Brain microvascular endothelial cell (primary cell): ENCODE measurements around the gene DAZ1.
"Not testable (repeated sequence)": the region's sequence is repeated elsewhere in the genome, so short reads cannot be mapped to it uniquely, and the experiment has no call there.

Experiments
- DNase-seq: peaks from one replicate; pipeline ENCODE4 v3.0.0-alpha.2; 2020
- H3K27ac ChIP-seq: fragments of 250-450 bp; sonication (Bioruptor Pico); 2 replicates; pipeline ENCODE4 v1.5.1; 2020; ENCODE audit warnings: mild to moderate bottlenecking, moderate library complexity
- H3K27me3 ChIP-seq: fragments of 250-450 bp; sonication (Bioruptor Pico); replicated peaks from 2 replicates; pipeline ENCODE4 v1.5.1; 2020; ENCODE audit warnings: mild to moderate bottlenecking
- H3K36me3 ChIP-seq: fragments of 250-450 bp; sonication (Bioruptor Pico); replicated peaks from 2 replicates; pipeline ENCODE4 v1.5.1; 2020; ENCODE audit warnings: mild to moderate bottlenecking
- H3K4me3 ChIP-seq: 2 replicates; pipeline ENCODE4 v1.5.1; 2011; ENCODE audit warnings: low read depth, mild to moderate bottlenecking, control low read depth, low read length, moderate library complexity
- in situ Hi-C: cut with HindIII; loops from 2 replicates; pipeline ENCODE4 v1.10.0; 2017; ENCODE audit warnings: low sequenced_read_pairs, low pct_ligation_motif_present

Gene DAZ1

DNA sequence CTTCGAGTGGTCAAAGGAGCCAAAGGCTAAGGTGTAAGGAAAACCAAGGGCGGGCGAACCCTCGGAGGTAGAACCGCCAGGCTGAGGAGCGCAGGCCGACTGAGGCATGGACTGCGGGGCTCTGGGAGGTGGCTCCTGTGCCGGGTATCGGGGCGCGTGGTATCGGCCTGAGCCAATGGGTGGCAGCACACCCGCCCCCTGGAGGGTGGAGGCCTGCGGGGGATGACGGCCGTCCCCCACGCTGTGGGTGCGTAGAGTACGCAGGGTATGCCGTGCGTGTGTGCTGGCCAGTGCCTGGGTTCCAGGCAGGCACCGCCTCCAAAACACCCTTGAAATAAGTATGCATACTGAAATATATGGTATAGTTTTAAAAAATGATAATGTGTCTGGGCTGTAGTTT, at the start of gene DAZ1:
TSS of gene DAZ1 (minus strand) at position 101 of the 400 bp plus-strand sequence. CDS start 208 bp downstream, outside the sequence.
- H3K36me3 ChIP-seq, H3K27me3 ChIP-seq, in situ Hi-C loops, DNase-seq, H3K27ac ChIP-seq, H3K4me3 ChIP-seq: not testable (repeated sequence)

DNA sequence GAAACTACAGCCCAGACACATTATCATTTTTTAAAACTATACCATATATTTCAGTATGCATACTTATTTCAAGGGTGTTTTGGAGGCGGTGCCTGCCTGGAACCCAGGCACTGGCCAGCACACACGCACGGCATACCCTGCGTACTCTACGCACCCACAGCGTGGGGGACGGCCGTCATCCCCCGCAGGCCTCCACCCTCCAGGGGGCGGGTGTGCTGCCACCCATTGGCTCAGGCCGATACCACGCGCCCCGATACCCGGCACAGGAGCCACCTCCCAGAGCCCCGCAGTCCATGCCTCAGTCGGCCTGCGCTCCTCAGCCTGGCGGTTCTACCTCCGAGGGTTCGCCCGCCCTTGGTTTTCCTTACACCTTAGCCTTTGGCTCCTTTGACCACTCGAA, 20.4 kb upstream of the DAZ1 start, which contains the start of gene DAZ2:
TSS of gene DAZ2 (plus strand) at position 301 of the 400 bp plus-strand sequence. CDS start 208 bp downstream, outside the sequence.
- H3K27ac ChIP-seq, H3K36me3 ChIP-seq, H3K27me3 ChIP-seq, DNase-seq, in situ Hi-C loops, H3K4me3 ChIP-seq: not testable (repeated sequence)

- DNase-seq, H3K27me3 ChIP-seq, H3K4me3 ChIP-seq, in situ Hi-C loops, H3K36me3 ChIP-seq, H3K27ac ChIP-seq: not testable (repeated sequence)
These were observed 11.9 kb upstream of the DAZ1 start for GRCh38 chrY:23210681-23211080.

DNA sequence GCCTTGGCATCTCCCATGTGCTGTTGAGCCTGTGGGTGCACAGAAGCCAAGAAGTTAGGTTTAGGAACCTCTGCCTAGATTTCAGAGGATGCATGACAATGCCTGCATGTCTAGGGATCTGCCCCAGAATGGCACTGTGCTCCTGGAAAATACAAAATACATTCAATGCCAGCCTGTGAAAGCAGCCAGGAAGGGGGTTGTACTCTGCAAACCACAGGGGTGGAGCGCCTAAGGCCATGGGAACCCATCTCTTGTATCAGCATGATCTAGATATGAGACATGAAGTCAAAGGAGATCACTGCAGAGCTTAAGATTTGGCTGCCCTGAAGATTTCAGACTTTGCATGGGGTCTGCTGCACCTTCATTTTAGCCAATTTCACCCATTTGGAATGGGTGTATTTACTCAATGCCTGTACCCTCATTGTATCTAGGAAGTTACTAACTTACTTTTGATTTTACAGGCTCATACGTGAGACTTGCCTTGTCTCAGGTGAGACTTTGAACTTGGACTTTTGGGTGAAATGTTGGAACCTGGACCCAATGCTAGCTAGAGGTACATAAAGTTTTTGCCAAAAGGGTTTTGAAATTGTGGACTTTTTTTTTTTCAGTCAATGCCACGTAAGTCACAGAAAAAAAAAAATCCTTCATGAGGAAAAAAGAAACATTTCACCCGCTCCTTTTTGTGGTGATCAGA, 11.1 kb upstream of the DAZ1 start:
- H3K36me3 ChIP-seq, H3K4me3 ChIP-seq, in situ Hi-C loops, H3K27ac ChIP-seq, H3K27me3 ChIP-seq, DNase-seq: not testable (repeated sequence)

DNA sequence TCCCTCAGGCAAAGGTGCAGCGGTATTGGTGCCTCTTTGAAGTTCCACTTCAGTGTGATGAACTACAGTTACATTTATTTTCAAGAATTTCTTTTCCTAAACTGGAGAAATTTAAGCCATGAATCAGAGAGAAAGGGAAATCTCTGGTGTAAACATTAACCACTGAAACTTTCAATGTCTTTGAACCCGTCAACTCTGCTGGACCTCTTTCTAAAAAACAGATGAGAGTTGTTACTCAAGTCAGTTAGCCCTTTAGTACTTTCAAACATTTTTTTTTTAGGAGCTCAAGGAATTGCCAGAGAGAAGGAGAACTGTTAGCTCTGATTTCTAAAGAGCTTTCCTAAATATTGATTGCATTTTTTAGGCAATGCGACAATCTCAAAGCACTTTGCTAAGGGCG, 8.6 kb upstream of the DAZ1 start:
- H3K4me3 ChIP-seq, H3K27me3 ChIP-seq, DNase-seq, H3K27ac ChIP-seq, in situ Hi-C loops, H3K36me3 ChIP-seq: not testable (repeated sequence)
